Measurements from ENCODE around the gene MAGI1. TPM values are rescaled to one million over a fixed set of nuclear protein-coding genes. Genes with fewer than 3 reads are reported as not detected.

Gene MAGI1
- total and polyA plus RNA-seq, 2 donors (not counting 1 experiment from before 2014, with no cell fraction given) = 15.7 to 23.7 TPM

GRCh38 chr3:65746848-65747247 lies 291.9 kb downstream of the MAGI1 start:
- Histone ChIP-seq H3K9ac (ENCODE audit: insufficient read depth, low read length) (no peak overlapping the region), H4K20me1 (ENCODE audit: control insufficient read depth, extremely low read depth, insufficient read depth, low read length) (peaks cover 2% of the 10 kb centered on the region), H3K9me3 (ENCODE audit: control insufficient read depth, insufficient read depth, low read depth, low read length) (no peaks in the 10 kb centered on the region), H3K27ac (ENCODE audit: insufficient read depth, low read length) (no peak overlapping the region), H2AFZ (ENCODE audit: low read length) (no peak overlapping the region), H3K27me3 (ENCODE audit: control insufficient read depth, insufficient read depth, low read length) (no peaks in the 10 kb centered on the region), H3K36me3 (ENCODE audit: control insufficient read depth, insufficient read depth, low read length) (no peaks in the 10 kb centered on the region), H3K4me3 (replicated peaks in 1 of 4; ENCODE audit: control extremely low read depth in 1 of 4, insufficient read depth in 1 of 4, low read depth in 3 of 4, low read length in 4 of 4) (no peak overlapping the region), H3K4me1 (ENCODE audit: control insufficient read depth, extremely low read depth, insufficient read depth, low read length) (peaks cover 6% of the 10 kb centered on the region), H3K79me2 (ENCODE audit: control insufficient read depth, insufficient read depth, low read length) (no peaks in the 10 kb centered on the region), H3K4me2 (ENCODE audit: extremely low read depth, insufficient read depth, low read length) (no peak overlapping the region)
- TF ChIP-seq CTCF (conservative IDR thresholded peaks at IDR 0.05 in 1 of 2, IDR thresholded peaks at IDR 0.05 in 1 of 2; ENCODE audit: low read depth in 1 of 2, low read length in 2 of 2) (no peak), EZH2 (IDR thresholded peaks at IDR 0.05; ENCODE audit: low read length, missing control alignments) (no peak)
- DNase-seq (ENCODE audit: low read depth in 2 of 2) = no peak

GRCh38 chr3:65745306-65745705 lies 293.4 kb downstream of the MAGI1 start:
- DNase-seq (ENCODE audit: low read depth in 2 of 2) = no peak
- TF ChIP-seq EZH2 (IDR thresholded peaks at IDR 0.05; ENCODE audit: low read length, missing control alignments) (no peak), CTCF (conservative IDR thresholded peaks at IDR 0.05 in 1 of 2, IDR thresholded peaks at IDR 0.05 in 1 of 2; ENCODE audit: low read depth in 1 of 2, low read length in 2 of 2) (no peak)
- Histone ChIP-seq H2AFZ (ENCODE audit: low read length) (no peak overlapping the region), H3K4me3 (replicated peaks in 1 of 4; ENCODE audit: control extremely low read depth in 1 of 4, insufficient read depth in 1 of 4, low read depth in 3 of 4, low read length in 4 of 4) (no peak overlapping the region), H3K27me3 (ENCODE audit: control insufficient read depth, insufficient read depth, low read length) (no peaks in the 10 kb centered on the region), H3K36me3 (ENCODE audit: control insufficient read depth, insufficient read depth, low read length) (no peaks in the 10 kb centered on the region), H3K79me2 (ENCODE audit: control insufficient read depth, insufficient read depth, low read length) (no peaks in the 10 kb centered on the region), H3K4me2 (ENCODE audit: extremely low read depth, insufficient read depth, low read length) (no peak overlapping the region), H3K4me1 (ENCODE audit: control insufficient read depth, extremely low read depth, insufficient read depth, low read length) (peaks cover 6% of the 10 kb centered on the region), H4K20me1 (ENCODE audit: control insufficient read depth, extremely low read depth, insufficient read depth, low read length) (peaks cover 2% of the 10 kb centered on the region), H3K9ac (ENCODE audit: insufficient read depth, low read length) (no peak overlapping the region), H3K9me3 (ENCODE audit: control insufficient read depth, insufficient read depth, low read depth, low read length) (no peaks in the 10 kb centered on the region), H3K27ac (ENCODE audit: insufficient read depth, low read length) (no peak overlapping the region)

- H3K36me3 ChIP-seq (ENCODE audit: control insufficient read depth, insufficient read depth, low read length) = no peaks in the 10 kb centered on the region
- H4K20me1 ChIP-seq (ENCODE audit: control insufficient read depth, extremely low read depth, insufficient read depth, low read length) = peaks cover 2% of the 10 kb centered on the region
- DNase-seq (ENCODE audit: low read depth in 2 of 2) = peak; percentile 20 to 67
- no peaks in the 10 kb centered on the region for H3K79me2 ChIP-seq (ENCODE audit: control insufficient read depth, insufficient read depth, low read length)
- no peak overlapping the region for H3K27ac ChIP-seq (ENCODE audit: insufficient read depth, low read length)
- peaks cover 6% of the 10 kb centered on the region for H3K4me1 ChIP-seq (ENCODE audit: control insufficient read depth, extremely low read depth, insufficient read depth, low read length)
- no peak overlapping the region for H3K4me2 ChIP-seq (ENCODE audit: extremely low read depth, insufficient read depth, low read length)
- H3K4me3 ChIP-seq (replicated peaks in 1 of 4; ENCODE audit: control extremely low read depth in 1 of 4, insufficient read depth in 1 of 4, low read depth in 3 of 4, low read length in 4 of 4) = no peak overlapping the region
- H3K9me3 ChIP-seq (ENCODE audit: control insufficient read depth, insufficient read depth, low read depth, low read length) = no peaks in the 10 kb centered on the region
- no peak overlapping the region for H3K9ac ChIP-seq (ENCODE audit: insufficient read depth, low read length)
- TF ChIP-seq CTCF (conservative IDR thresholded peaks at IDR 0.05 in 1 of 2, IDR thresholded peaks at IDR 0.05 in 1 of 2; ENCODE audit: low read depth in 1 of 2, low read length in 2 of 2) (no peak), EZH2 (IDR thresholded peaks at IDR 0.05; ENCODE audit: low read length, missing control alignments) (no peak)
- H2AFZ ChIP-seq (ENCODE audit: low read length) = no peak overlapping the region
- H3K27me3 ChIP-seq (ENCODE audit: control insufficient read depth, insufficient read depth, low read length) = no peaks in the 10 kb centered on the region
Measured at GRCh38 chr3:65742914-65743313, 295.8 kb downstream of the MAGI1 start.
